K562 treated with DMSO at 1 percent for 4 hours (cell line): ENCODE results near the gene CTNND1. TPM values are rescaled to one million over a fixed set of nuclear protein-coding genes. Genes with fewer than 3 reads are reported as not detected.

ENCODE experiments used
- total RNA-seq: library from RNA; unstranded; fragments of 300-600 nt; gene quantifications from 2 replicates; pipeline ENCODE4 v1.2.3, GENCODE V29; 2022; ENCODE audit not compliant: insufficient read depth

CTNND1 gene, protein sequence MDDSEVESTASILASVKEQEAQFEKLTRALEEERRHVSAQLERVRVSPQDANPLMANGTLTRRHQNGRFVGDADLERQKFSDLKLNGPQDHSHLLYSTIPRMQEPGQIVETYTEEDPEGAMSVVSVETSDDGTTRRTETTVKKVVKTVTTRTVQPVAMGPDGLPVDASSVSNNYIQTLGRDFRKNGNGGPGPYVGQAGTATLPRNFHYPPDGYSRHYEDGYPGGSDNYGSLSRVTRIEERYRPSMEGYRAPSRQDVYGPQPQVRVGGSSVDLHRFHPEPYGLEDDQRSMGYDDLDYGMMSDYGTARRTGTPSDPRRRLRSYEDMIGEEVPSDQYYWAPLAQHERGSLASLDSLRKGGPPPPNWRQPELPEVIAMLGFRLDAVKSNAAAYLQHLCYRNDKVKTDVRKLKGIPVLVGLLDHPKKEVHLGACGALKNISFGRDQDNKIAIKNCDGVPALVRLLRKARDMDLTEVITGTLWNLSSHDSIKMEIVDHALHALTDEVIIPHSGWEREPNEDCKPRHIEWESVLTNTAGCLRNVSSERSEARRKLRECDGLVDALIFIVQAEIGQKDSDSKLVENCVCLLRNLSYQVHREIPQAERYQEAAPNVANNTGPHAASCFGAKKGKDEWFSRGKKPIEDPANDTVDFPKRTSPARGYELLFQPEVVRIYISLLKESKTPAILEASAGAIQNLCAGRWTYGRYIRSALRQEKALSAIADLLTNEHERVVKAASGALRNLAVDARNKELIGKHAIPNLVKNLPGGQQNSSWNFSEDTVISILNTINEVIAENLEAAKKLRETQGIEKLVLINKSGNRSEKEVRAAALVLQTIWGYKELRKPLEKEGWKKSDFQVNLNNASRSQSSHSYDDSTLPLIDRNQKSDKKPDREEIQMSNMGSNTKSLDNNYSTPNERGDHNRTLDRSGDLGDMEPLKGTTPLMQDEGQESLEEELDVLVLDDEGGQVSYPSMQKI
- 37.7 and 38.5 TPM in 2 replicates for total RNA-seq

DNA sequence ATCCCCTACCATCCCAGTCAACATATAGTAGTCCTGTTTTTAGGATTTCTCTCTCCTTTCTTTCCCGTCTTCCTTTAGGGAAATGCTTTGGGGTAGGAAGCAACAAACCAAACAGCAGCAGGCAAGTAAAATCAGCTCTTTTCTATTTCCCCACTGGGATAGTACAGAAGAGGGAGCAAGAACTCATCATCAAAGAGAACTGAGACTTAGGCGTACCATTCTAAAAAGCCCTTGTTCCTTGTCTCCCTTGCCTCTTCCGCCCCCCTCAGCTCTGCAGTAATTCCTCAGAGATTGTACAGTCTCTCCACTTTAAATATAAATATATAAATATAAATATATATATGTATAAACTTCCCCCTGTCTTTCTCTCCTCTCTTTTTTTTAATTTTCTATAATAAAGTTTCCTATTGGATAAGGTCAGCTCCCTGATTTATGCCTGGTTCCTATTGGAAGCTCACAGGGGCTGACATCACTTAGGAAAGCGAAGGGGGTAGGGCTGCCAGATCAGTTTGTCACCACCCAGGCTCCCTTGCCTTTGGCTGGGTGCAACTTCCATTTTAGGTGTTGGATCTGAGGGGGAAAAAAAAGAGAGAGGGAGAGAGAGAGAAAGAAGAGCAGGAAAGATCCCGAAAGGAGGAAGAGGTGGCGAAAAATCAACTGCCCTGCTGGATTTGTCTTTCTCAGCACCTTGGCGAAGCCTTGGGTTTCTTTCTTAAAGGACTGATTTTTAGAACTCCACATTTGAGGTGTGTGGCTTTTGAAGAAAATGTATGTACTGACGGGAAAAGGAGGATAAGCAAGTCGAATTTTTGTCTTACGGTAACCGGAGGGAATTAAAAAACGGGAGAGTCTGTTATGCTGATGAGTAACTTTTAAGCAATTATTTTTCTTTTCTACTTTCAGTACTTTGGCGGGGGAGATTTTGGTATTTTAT, at the start of gene CTNND1:
TSS of gene CTNND1 (plus strand) at position 502 of the 934 bp plus-strand sequence. CDS start 29,677 bp downstream, outside the sequence.

DNA sequence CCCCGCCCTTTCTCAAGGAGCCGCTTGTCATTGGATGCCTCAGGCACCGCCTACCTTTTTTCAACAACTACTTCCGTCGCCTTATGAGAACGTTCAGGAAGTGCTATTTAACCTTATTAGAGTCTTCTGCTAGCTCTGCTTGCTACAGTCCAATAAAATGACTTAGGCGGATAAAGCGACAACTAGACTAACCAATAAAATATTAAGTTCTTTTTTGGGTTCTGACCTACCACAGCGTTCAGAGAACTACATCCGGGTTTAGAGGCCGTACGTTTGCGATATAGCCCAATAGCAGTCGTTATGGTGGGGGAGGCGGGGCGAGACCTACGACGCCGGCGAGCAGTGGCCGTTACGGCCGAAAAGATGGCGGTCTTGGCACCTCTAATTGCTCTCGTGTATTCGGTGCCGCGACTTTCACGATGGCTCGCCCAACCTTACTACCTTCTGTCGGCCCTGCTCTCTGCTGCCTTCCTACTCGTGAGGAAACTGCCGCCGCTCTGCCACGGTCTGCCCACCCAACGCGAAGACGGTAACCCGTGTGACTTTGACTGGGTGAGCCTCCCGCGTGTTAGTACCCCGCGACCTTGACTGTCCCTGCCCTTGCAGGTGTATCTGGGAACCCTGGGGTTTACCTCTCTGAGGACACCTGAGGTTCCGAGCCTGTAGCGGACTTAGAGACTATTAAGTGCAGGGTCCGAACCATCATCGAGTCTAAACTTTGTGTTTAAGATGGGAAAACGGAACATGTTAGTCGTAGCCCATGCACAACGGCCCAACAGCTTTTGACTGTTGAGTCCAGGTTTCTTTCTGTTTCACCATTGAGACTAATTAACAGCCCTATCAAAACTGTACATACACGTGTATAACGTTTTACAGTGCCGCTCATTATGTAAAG, 49.1 kb upstream of the CTNND1 start, which contains the start of gene TMX2:
TSS of gene TMX2 (plus strand) at position 338 of the 895 bp plus-strand sequence. CDS start at position 364, 26 bp downstream.

DNA sequence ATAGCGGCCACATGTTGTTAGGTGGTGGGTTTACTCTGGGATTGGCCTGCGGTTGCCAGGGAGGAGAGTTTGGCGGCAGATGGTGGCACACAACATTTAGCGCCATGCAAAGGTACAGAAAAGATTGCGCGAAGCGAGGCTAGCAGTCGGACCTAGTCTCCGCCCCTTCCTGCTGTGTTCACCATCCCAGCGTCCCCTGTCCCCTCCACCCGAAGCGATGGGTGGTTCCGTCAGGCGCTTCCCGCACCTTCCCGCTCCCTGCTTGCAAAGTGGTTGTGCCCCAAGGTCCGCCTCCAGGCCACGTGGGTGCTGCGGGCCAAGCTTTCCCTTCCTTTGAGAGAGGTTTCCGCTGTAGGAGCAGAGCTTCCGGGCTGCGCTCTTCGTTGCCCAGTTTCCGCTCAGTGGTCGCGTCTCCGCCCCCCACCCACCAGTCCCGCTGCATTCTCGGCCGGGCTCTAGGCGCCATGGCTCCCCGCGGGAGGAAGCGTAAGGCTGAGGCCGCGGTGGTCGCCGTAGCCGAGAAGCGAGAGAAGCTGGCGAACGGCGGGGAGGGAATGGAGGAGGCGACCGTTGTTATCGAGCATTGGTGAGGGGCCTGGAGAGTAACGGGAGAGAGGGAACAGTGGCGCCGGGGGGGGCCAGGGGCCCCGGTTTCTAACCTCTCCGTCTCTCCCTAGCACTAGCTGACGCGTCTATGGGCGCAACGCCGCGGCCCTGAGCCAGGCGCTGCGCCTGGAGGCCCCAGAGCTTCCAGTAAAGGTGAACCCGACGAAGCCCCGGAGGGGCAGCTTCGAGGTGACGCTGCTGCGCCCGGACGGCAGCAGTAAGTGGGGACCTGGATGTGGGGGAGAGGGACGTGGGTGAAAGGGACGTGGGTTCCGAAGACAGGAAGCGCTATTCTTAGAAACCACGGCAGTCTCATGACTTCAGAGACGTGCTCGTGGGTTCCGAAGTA, 20.2 kb upstream of the CTNND1 start, which contains the start of gene SELENOH:
TSS of gene SELENOH (plus strand) at position 360 of the 955 bp plus-strand sequence. CDS start at position 465, 105 bp downstream.

GRCh38 chr11:57751676-57752253, 9.8 kb upstream of the CTNND1 start, which contains the start of gene BTBD18:
Gene BTBD18, minus strand, starts transcription at chr11:57751819. Its CDS starts 631 bp downstream, at chr11:57751188.

Other genes with a start within 250 kb of the CTNND1 start
- gene SLC43A1, start 246.1 kb upstream of the CTNND1 start, total RNA-seq: 95.1 and 105 TPM in 2 replicates
- 24.9 and 45.6 TPM in 2 replicates for gene TIMM10, start 231.0 kb upstream of the CTNND1 start, total RNA-seq
- 0.80 TPM in 1 of 2 replicates, not detected in the other for gene SMTNL1, start 224.2 kb upstream of the CTNND1 start, total RNA-seq
- 95.6 and 107 TPM in 2 replicates for gene UBE2L6, start 194.1 kb upstream of the CTNND1 start, total RNA-seq
- gene SERPING1, start 164.1 kb upstream of the CTNND1 start, total RNA-seq: 1.6 TPM in 1 of 2 replicates, not detected in the other
- gene YPEL4, start 111.9 kb upstream of the CTNND1 start, total RNA-seq: 1.6 and 2.7 TPM in 2 replicates
- 23.3 and 24.1 TPM in 2 replicates for gene CLP1, start 104.0 kb upstream of the CTNND1 start, total RNA-seq
- 30.9 and 32.6 TPM in 2 replicates for gene ZDHHC5, start 93.7 kb upstream of the CTNND1 start, total RNA-seq
- gene MED19, start 49.6 kb upstream of the CTNND1 start, total RNA-seq: 25.1 and 25.7 TPM in 2 replicates
- gene TMX2, start 49.2 kb upstream of the CTNND1 start, total RNA-seq: 101 and 113 TPM in 2 replicates
- 258 and 301 TPM in 2 replicates for gene SELENOH, start 20.3 kb upstream of the CTNND1 start, total RNA-seq
- not detected in 2 replicates for gene BTBD18, start 10.0 kb upstream of the CTNND1 start, total RNA-seq